HG03342 (cell line): ENCODE data around the gene KRT7.

Source experiments
- ATAC-seq: cut with Tn5 transposase; IDR thresholded peaks from one replicate; pipeline ENCODE4 v1.9.1; 2021; ENCODE audit warnings: mild to moderate bottlenecking, moderate library complexity; ENCODE audit not compliant: unreplicated experiment

The KRT7 gene

GRCh38 chr12:52232674-52233461 lies at the start of gene KRT7:
TSS of gene KRT7 (plus strand) at chr12:52233243. CDS start at chr12:52233297, 54 bp downstream.
- no peak for ATAC-seq

DNA sequence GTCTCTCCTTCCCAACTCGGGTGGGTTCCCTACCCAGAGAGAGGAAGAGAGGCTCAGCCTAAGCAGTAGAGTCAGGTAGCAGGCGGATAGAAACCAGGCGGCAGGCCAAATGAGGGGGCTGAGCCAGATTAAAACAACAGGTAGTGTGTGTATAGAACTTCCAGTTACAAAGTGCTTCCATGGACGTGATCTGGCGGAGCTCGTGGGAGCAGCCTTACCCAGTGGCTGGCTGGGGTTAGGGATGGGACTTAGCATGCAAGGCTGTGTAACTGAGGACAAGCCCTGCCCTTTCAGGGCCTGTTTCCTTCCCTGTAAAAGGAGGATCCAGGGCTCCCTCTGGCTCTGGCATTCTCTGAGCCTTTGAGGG lies 49.5 kb upstream of the KRT7 start:
- no peak for ATAC-seq

DNA sequence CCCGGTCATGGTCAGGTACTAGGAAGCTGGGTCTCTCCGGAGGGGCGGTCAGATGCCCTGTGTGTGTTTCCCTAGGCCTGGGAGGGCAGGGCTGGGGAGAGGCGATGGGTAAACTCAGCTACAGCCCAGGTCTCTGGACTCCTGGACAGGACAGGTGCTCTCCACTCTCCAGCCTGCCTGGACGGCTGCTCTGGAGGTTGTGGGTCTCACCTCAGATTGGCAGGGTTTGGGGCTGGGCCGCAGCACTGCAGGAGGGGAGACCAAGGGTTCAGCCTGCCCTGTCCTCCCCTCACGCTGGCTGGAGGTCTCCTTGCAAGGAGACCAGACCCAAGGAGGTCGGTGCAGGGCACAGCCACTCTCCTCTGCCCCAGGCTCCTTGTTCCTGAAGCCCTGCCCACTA lies 49.1 kb upstream of the KRT7 start:
- ATAC-seq, result no peak

DNA sequence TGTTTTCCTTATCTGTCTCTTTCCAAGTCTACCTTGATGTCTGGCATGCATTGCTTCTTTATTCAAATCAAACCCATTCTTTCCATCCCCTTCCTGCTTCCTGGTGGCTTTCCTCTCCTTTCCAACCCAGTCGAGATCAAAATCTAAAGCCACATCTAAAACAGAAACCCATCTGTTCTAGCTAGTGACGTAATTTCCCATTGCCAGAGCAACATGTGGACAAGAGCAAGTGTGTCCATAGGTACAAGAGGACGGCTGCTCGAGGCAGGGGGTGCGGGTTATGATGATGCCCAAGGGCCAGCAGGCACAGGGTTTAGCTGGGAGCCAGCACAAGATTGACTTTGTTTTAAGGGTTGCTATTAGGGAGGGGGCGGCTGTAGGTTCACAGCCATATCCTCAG lies 48.2 kb upstream of the KRT7 start:
- ATAC-seq, result no peak

- ATAC-seq, result no peak
Observed at GRCh38 chr12:52185400-52185967, 47.6 kb upstream of the KRT7 start.

DNA sequence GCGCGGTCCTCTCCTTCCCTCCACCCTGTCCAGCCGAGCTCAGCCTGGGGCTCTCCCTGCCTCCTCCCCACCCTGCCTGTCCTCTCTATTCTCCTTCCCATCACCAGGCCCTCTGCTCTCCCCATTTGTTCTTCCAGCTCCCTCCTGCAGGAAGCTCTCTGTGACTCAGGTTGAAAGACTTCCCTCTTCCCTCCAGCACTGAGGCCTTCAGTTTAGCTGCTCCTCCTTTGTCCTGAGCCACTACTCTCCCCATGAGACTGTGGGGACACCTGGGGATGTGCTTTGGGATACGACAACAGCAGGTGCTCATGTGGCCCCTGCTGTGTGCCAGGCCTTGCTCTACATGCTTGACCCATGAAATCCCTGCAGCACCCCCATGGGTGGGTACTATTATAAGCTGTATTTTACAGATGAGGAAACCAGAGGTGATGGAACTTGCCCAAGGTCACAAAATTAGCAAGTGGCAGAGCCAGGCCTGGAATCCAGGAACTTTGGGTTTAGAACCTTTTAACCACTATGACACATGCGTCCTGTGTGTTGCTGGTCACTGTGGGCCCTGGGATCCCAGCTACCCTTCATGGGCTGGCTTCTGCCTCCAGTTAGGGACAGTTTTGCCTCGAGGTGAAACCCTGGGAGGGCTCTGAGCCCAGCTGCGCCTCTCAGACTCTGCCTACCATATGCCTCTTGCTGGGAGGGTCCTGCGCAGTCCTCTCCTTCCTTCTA lies 46.8 kb upstream of the KRT7 start:
- no peak for ATAC-seq

- ATAC-seq, result no peak
Observed at GRCh38 chr12:52187206-52187605, 45.8 kb upstream of the KRT7 start.

GRCh38 chr12:52187640-52188039 lies 45.4 kb upstream of the KRT7 start:
- ATAC-seq, result no peak

GRCh38 chr12:52188658-52189057 lies 44.4 kb upstream of the KRT7 start:
- ATAC-seq, result no peak

- ATAC-seq, result no peak
Observed at GRCh38 chr12:52189376-52190174, 43.5 kb upstream of the KRT7 start.

DNA sequence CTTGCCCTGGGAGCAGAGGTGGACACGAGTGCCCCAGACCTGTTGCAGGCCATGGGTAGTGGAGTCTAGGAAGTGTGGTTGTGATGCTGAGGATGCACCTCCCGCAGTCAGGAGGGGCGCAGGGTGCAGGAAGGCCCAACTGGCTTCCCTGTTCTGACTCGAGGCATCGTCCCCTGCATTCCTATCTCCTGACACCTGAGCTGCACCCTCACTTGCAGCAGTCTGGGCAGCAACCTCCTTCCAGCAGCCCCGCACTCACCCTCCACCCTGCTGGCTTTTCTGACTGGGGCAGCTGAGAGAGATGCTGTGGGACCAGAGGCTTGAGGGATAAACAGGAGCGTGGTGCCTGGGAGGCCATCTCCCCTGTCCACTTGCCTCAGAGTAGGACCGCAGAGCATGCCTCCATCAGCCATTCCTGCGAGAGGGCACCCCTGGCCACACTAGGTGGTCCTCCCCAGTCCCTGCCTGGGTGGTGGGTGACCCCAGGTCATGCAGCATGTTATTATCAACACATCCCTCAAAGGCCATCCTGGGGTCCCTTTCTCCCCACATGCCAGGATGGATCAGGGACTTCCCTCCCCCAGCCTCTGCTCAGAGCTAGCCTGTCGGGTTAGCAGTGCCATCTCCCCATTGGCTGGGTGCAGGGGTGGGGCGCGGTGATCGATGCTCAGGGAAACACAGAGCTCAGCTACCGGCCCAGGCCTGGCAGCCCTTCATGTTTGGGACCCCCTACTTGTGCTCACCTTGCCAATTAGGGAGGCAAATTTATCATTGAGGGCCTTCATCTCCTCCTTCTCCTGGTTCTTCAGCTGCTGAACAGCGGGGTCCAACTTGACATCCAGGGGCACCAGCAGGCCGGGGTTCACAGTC lies 41.9 kb upstream of the KRT7 start:
- no peak for ATAC-seq

DNA sequence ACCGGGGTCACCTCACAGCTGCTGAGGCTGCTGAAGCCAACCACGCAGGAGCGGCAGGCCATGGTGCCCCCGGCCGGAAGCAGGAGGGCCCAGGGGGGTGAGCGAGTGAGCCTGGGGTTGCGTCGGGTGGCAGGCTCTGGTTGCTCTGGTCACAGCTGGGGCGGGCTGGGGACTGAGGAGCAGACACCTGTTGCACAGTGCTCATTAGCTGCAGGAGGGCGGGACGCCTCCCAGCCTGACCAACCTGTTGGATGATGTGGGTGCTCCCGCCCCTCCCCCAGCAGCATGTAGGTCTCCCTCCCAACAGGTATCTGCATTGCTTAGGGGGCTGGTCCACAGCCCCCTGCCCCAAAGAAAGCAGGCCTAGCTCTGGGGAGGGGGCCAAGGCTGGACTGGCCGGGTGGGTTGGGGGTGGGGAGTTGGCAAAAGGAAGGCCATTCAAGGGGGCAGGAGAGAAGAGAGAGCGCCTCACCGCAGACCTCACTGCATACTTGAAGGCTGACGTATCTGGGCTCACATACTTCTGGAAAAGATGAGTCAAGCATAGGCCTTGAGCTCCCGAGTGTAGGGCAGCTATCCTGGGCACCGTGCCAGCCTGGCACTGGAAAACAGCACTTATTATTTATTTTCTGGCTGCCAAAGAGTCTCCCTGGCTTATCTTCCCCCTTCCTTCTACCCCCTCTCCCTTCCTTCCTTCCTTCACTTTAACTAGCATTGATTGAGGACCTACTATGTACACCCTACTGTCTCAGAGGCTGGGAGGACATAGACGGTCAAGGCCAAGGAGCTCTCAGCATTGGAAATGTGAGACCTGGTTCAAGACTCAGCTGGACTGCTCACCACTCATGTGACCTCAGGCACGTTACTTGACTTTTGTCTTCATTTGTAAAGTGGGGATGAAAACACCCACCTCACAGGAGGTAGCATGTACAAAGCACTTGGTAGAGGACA lies 40.9 kb upstream of the KRT7 start, which contains the start of gene KRT80:
KRT80 (minus strand) TSS at position 174 of the 951 bp plus-strand sequence; CDS start at position 62, 112 bp downstream.
- no peak for ATAC-seq

- no peak for ATAC-seq
Observed at GRCh38 chr12:52193532-52193931, 39.5 kb upstream of the KRT7 start.

- no peak for ATAC-seq
Observed at GRCh38 chr12:52193991-52194390, 39.1 kb upstream of the KRT7 start.

- no peak for ATAC-seq
Observed at GRCh38 chr12:52195065-52195730, 37.8 kb upstream of the KRT7 start.

DNA sequence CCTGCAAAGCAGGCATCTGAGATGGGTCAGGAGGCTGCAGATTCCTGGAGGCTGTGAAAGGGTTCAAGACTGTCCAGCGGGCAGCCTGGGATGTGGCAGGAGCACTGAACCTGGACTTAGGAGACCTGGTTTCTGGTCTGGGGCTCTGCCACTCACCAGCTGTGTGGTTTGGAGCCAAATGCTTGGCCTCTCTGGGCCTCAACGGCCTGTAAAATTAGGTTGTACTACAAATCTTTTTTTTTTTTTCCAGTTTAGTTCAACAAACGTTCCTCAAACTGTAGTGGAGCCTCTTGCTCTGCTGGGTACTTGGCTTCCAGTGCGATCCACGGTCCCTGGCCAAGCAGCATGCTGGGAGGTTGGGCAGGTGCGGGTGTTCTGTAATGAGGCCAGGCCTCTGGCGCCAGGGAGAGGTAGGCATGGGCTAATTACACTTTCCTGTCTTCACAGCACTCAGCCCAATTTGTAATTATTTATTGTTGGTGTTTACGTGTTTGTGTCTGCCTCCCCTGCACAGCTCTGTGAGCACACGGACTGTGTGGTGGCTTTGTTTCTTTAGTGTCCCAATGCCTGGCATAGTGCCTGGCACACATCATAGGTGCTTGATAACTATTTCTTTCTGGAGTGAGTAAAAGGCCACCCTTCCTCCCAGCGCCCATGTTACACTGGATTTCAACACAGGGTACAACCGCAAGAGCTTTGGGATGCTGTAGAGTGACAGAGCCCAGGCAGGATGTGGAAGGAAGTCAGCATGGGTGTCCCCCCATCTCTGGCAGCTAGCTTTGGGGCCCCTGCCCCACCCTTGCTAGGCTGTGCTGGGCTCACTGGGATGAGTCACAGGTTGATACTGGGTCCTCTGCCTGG lies 35.4 kb upstream of the KRT7 start:
- no peak for ATAC-seq

- ATAC-seq, result no peak
Observed at GRCh38 chr12:52198454-52199215, 34.4 kb upstream of the KRT7 start.
